HG02588 (cell line): ENCODE measurements around the gene SLC43A1.
"Not testable (repeated sequence)": the region's sequence is repeated elsewhere in the genome, so short reads cannot be mapped to it uniquely, and the experiment has no call there.

Experiments used
- ATAC-seq: cut with Tn5 transposase; IDR thresholded peaks from one replicate; pipeline ENCODE4 v1.9.1; 2021; ENCODE audit warnings: mild to moderate bottlenecking, moderate library complexity; ENCODE audit not compliant: unreplicated experiment

SLC43A1 gene

DNA sequence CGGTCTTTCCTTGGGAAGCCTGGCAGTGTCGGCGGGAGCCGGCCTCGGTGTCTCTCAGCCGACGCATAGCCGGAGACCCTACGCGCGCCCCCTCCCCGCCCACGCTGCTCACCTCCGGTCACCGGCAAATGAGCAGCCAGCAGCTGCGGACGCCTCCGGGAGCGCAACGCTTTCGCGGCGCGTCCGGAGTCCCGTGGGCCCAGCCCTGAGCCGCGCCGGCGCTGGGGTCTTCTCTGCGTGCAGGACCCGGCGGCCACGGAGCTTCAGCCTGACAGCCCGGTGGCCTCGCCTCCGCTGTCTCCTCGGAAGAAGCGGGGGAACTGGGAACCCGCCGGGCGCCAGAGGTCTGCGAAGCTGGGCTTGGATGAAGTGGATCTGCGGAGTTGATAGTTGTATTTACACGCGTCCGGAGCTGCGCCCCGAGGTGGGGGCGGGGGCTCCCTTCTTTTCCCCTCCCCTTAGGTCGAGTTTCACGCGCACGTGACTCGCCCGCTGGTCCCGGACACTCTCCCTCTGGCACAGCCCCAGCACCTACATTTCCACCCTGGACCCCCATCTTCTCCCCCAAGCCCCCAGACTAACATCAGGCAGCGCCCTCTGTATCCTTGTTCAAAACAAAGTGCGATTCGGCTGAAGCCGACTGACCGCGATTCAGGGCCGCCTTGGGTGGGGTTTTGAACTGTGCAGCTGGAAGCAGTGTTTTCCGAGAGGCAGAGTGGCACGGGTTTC, at the start of gene SLC43A1:
TSS of gene SLC43A1 (minus strand) at position 371 of the 729 bp plus-strand sequence. CDS start 1,591 bp downstream, outside the sequence.
- ATAC-seq: peak; percentile 47

GRCh38 chr11:57562596-57562995, 47.1 kb upstream of the SLC43A1 start:
- no peak for ATAC-seq

GRCh38 chr11:57560146-57560545, 44.6 kb upstream of the SLC43A1 start:
- ATAC-seq: no peak

GRCh38 chr11:57556041-57556440, 40.5 kb upstream of the SLC43A1 start:
- no peak for ATAC-seq

- ATAC-seq: no peak
Observed at GRCh38 chr11:57555393-57555792, 39.9 kb upstream of the SLC43A1 start.

- ATAC-seq: no peak
Observed at GRCh38 chr11:57552479-57552878, 37.0 kb upstream of the SLC43A1 start.

DNA sequence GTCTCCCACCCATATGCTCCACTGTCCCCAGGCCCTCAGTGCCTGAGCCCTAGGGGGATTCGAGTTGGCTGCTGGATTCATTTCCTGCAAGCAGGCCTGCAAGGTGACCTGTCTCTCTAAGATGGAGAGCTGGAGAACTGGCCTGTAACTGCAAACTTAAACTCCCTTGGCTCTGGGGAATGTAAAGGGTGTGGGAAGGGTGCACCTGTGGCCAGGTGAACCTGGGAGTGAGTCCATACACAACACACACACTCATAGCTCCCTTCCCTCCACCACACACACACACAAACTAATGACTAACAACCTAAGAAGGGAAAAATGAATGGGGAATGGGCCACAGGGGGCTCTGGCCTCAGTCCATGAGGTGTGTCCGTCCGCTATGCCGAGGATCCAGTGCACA, 36.4 kb upstream of the SLC43A1 start:
- no peak for ATAC-seq

DNA sequence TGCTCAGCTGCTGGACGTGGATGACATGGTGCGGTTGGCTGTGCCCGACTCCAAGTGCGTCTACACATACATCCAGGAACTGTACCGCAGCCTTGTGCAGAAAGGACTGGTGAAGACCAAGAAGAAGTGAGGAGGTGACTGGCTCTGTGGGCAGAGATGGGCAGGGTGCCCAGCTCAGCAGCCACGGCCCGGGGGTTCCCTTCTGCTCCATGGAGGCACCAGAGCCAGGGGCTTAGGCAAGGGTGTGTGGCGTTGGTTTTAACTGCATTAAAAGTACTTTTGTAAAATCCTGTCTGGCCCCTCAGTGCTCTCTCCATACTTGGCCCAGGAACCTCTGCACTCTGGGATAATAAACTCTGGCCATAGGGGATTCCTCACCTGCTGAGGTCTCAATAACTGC, 34.5 kb upstream of the SLC43A1 start:
- ATAC-seq: no peak

DNA sequence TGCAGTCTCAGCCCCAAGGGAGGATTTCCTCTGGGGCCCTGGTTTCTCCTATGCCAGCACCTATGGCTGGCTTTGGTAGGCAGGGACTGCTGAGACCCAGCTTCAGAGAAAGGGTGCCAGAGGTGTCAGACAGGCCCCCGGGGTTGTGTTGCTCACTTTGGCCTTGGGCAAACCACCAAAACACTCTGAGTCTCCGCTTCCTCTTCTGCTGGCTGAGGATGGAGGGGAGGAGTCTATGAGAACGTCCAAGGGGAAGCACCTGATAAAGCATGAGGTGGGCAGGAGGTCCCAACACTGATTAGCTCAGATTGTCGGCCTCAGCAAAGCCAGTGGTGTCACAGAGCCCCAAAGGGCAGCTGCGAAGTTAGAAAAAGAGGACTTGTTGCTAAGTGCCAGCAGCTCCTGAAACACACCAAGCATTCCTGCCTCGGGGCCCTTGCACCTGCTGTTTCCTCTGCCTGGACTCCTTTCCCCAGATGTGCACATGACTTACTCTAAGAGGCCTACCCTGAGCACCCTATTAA, 32.4 kb upstream of the SLC43A1 start:
- ATAC-seq: peak; percentile 73

- peak; percentile 71 for ATAC-seq
Observed at GRCh38 chr11:57546869-57547475, 31.5 kb upstream of the SLC43A1 start.

DNA sequence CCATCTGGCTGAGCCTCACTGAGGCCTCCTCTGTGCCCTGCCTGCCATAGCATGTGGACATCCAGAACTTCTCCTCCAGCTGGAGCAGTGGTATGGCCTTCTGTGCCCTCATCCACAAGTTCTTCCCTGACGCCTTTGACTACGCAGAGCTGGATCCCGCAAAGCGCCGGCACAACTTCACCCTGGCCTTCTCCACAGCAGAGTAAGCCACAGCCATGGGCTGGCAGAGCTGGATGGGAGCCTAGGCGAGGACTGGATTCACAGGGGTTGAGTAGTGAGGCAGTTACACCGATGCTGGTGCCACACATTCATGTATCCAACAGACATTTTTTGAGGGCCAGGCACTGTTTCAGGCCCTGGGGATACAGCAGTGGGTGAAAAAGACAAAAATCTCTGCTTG, 30.9 kb upstream of the SLC43A1 start:
- ATAC-seq: no peak

- no peak for ATAC-seq
Observed at GRCh38 chr11:57545883-57546282, 30.4 kb upstream of the SLC43A1 start.

DNA sequence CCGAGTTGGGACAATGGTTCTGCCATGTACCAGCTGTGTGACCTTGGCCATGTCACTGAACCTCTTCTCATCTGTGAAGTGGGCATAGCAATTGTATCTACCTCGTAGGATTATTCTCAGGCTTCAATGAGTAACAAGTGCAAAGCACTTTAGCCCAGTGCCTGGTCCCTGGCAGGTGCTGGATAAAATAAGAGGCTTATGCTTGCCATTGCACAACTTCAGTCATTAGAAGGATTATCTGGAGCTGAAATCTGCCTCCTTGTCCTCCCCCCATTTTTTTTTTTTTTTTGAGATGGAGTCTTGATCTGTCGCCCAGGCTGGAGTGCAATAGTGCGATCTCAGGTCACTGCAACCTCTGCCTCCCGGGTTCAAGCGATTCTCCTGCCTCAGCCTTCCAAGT, 29.1 kb upstream of the SLC43A1 start:
- no peak for ATAC-seq

- no peak for ATAC-seq
Observed at GRCh38 chr11:57543593-57543992, 28.1 kb upstream of the SLC43A1 start.

DNA sequence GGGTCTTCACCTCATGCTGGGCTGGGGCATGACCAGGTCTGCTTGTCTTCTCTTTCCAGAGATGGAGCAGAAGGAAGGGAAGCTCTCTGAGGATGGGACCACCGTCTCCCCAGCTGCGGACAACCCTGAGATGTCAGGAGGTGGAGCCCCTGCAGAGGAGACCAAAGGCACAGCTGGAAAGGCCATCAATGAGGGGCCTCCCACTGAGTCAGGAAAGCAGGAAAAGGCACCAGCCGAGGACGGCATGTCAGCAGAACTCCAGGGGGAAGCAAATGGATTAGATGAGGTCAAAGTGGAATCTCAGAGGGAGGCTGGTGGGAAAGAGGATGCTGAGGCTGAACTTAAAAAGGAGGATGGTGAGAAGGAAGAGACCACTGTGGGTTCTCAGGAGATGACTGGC, 27.1 kb upstream of the SLC43A1 start:
- no peak for ATAC-seq

DNA sequence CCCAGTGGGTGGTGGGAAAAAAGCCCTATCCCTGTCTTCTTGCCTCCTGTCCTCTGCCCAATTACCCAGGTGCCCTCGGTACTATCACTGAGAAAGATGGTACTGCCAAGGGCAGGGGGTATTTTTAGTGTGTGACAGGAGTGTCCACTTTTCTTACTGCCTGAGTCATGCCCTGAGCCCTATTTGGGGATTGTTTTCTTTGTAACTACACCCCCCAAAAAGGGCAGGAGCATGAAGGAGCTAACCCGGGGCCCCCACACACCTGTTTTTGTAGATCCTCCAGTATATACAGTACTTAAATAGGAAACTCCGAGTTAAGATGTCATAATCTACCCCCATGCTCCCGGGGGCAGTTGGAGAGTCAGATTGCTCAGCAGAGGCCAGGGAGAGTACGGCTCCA, 25.7 kb upstream of the SLC43A1 start:
- no peak for ATAC-seq

GRCh38 chr11:57539342-57539741, 23.8 kb upstream of the SLC43A1 start:
- no peak for ATAC-seq

DNA sequence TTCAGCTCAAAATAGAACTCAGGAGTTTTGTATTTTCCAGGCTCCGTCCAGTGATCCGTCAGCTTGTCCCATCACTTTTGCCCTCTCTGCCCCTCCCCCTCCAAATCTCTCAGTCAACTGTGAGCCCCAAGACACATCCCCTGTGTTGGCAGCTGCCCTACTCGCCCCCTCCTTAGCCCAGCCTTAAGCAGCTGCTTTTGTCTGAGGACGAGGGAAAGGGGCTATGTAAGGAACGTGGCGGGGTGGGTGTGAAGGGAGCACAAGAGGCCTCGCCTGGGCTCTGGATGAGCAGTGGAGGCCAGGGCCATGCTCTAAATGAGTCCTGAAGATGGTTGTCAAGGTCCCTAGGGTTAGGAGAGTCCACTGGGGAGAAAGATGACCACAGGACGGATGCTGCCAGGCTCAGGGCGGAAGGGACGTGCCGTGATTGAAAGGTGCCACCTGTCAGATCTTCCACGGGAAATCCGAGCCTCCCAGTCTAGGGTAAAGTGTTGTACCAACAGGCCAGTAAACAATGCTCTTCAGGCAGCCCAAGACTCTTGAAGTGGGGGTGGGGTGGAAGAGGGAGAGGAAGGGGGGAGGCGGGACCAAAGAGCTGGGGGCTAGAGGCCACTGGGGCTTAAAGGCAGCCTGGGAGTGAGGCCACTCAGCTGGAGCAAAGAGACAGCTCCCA, 21.6 kb upstream of the SLC43A1 start, which contains the start of gene SMTNL1:
TSS of gene SMTNL1 (plus strand) at position 649 of the 673 bp plus-strand sequence. CDS start 5,048 bp downstream, outside the sequence.
- ATAC-seq: no peak

- not testable (repeated sequence) for ATAC-seq
Observed at GRCh38 chr11:57534449-57534848, 18.9 kb upstream of the SLC43A1 start.

DNA sequence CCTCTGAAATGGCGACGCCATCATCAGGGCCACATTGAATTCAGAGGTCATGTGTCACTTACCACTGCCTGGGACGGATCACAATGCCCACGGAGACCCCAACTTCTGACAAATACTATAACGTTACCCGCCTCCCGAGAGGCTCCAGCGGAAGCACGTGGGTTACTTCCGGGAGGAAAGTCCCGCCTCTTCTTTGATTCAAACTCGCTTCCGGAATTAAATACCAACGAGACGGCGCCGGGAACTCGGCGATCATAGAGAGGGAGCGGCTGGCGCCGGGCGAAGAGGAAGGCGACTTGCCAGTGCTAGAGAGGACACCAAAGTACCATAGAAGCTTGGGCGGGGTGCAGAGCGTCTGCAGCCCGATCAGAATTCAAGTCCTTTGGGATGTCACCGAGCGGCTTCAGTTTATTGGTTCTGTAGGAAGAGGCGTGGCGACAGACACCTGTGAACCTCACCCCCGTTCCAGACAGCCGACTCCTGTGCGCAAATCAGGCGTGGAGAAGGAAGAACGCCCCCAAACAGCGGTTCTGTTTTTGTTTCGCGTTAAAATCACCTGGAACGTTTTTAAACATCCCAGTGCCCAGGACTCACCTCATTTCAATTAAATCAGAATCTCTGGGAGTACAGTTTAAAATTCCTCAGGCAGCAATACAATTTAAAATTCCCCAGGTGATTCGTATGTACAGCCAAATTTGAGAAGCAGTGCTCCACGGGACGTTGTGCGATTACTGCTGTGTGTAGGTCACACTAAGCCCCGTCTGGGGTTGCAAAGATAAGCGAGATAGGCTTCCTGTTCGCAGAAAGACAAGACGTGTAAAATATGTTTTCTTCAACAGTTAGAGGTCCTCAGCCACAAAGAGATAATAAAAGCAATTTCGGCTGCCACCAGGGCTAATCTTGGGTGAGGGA, 15.3 kb upstream of the SLC43A1 start, which contains the start of gene TIMM10:
TSS of gene TIMM10 (minus strand) at position 159 of the 912 bp plus-strand sequence. CDS start 565 bp downstream, outside the sequence.
- ATAC-seq: peak; percentile 98
